Retina (tissue), 1 donor: ENCODE measurements around the gene IQGAP3.
"Not testable (repeated sequence)": the region's sequence is repeated elsewhere in the genome, so short reads cannot be mapped to it uniquely, and the experiment has no call there.

Experiments used
- DNase-seq: peaks from one replicate; pipeline ENCODE4 v3.0.0-alpha.2; 2016

IQGAP3 gene

DNA sequence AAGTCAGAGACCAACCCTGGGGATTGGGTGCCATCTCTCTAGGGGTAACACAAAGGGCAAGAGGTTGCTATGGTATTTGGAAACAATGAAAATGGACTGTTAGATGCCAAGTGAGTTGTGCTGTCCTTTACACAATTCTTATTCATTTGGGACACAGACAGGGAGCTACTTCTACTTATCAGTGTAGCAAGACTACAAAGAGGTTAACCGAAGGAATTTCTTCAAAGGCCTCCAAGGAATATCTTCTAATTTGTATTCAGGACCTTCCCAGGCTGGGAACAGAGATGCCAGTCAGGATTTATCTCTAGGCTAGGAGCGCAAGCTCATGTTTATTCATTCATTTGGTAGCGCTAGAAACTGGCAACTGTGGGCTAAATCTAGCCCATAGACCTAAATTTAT is 21.8 kb upstream of the IQGAP3 start:
- DNase-seq = no peak

DNA sequence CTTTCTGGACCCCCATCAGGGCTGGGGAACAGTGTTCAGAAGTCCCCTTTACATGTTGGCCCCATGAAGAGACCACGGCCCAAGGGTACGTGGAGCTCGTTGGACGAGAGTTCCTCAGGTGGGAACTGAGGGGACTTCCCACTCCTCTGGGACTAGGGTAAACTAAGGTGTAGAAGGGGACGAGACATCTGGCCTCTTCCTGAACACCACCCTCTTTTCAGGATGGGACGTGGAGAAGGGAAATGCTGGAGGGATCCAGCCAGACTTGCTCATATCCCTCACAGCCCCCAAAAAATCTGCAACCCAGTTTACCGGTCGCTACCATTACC is 21.3 kb upstream of the IQGAP3 start:
- no peak for DNase-seq

DNA sequence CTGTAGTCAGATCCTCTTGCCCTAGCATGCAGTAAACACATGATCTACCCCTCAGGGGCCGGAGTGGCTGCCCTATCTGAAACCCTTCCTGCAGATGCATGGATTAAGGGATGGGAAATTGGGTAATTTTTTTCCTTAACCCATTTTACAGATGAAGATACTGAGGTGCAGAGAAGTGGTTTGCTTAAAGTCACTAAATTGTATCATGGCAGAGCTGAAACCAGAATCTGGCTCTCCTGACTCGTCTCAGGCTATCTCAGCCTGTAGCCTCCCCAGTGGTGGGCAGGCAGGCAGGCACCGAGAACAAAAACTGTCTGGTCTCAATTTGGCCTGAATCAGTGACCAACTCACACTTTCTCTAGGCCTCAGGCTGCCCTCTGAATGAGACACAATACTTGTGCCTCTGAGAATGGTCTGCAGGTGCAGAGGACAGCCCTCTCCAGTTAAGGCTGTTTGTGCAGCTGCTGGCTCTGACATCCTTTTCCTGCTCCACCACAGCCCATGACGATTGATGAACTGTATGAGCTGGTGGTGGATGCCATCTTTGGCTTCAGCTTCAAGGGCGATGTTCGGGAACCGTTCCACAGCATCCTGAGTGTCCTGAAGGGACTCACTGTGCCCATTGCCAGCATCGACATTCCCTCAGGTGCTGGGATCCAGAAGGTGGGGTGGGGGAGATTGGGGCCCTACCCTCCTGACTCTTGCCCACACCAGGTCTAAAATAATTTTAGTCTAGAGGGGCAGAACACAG is 20.7 kb upstream of the IQGAP3 start:
- no peak for DNase-seq

DNA sequence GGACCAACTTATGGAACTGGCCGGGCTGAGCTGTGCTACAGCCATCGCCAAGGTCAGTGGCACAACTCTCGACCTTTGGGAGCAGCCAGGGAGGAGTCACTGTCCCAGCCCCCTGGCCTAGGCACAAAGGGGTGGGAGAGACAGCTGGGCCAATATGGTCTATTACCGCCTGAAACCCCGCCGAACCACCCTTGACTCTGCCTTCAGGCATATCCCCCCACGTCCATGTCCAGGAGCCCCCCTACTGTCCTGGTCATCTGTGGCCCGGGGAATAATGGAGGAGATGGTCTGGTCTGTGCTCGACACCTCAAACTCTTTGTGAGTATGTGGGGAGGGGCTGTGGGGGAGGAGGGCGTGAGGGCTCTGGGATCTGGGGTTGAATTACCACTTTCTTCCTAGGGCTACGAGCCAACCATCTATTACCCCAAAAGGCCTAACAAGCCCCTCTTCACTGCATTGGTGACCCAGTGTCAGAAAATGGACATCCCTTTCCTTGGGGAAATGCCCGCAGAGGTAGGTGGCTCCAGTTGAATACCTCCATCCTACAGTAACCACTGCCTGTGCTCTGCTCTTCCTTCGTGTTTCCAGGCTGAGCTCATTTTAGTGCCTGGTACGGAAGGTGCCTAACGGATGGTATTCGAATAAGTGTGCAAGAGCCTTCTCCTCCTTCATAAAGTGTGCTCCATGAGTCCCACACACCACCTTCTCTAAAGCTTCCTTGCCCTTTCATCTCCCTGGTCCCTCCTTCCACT is 20.0 kb upstream of the IQGAP3 start:
- no peak for DNase-seq

DNA sequence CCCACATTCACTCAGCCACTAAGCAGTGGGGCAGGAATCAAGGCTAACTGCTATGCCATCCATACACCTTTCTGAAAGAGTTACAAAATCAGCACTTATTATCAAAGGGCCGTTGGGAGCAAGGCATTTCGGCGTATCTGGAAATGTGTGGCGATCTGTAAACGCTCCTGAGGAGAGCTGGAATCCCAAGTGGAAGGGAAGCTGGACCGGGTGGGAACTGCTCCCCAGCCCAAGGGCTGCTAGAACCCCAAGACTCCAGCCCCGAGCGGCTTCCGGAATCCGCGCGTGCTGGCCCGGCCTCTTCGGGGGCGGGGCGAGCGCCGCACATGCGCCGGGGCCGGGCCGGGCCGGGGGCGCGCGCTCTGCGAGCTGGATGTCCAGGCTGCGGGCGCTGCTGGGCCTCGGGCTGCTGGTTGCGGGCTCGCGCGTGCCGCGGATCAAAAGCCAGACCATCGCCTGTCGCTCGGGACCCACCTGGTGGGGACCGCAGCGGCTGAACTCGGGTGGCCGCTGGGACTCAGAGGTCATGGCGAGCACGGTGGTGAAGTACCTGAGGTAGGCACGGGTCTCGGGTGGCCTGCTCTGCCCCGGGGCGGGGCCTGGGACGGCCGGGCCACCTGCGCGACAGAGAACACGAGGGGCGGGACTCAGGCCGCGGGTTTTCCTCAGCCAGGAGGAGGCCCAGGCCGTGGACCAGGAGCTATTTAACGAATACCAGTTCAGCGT is 19.2 kb upstream of the IQGAP3 start, which contains the start of gene NAXE:
Gene NAXE (plus strand): TSS at position 345 of the 726 bp plus-strand sequence. CDS start 29 bp downstream, at position 374.
- peak; percentile 84 for DNase-seq

DNA sequence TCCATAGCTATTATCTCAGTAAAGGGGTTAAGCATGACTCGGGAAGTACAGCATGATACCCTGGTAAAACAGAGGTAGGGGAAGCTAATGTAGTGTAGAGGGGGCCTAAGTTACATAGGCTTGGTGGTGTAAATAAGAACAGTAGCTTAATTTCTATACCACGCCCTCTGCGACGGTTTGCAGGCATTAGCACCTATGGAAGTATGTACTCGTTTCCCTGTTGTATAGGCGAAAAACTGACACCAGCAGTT is 18.7 kb upstream of the IQGAP3 start:
- no peak for DNase-seq

DNA sequence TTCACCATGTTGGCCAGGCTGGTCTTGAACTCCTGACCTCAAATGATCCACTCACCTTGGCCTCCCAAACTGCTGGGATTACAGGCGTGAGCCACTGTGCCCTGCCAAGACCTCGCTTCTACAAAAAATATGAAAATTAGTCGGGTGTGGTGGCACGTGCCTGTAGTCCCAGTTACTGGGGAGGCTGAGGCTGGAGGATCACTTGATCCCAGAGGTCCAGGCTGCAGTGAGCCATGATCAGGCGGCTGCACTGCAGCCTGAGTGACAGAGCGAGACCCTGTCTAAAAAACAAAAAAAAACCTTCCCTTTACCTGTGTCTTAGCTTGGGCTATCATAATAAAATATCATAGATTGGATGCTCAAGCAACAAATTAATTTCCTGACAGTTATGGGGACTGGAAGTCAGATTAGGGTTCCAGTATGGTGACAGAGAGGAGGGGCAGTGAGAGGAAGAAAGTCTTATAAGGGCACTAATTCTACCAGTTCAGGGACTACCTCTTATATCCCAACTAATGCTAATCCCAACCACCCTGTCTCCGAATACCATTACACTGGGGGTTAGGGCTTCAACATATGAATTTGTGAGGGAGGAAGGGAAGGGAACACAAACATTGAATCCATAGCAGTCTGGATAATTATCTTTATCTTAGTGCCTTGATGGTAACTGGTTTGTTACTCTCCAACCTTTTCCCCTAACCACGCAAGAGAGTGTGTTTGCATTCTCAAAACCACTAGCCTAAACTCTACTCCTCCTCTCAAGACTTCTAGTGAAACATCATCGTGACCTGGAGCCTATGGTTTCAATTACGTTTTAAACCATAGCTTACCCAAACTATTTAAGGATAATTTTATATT is 18.2 kb upstream of the IQGAP3 start:
- no peak for DNase-seq

DNA sequence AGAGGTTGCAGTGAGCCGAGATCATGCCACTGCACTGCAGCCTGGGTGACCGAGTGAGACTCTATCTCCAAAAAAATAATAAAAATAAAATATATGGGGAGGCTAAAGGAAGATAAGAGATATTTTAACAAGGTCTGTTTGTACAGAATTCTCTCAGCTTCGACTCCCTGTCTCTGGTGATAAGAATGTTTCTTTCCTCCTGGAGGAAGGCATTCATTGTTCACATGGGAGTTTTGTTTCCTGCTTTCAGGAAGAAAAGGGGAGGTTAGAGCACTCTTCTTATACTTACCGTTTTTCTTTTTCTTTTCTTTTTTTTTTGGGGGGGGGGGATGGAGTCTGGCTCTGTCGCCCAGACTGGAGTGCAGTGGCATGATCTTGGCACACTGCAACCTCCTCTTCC is 17.2 kb upstream of the IQGAP3 start:
- DNase-seq = no peak

DNA sequence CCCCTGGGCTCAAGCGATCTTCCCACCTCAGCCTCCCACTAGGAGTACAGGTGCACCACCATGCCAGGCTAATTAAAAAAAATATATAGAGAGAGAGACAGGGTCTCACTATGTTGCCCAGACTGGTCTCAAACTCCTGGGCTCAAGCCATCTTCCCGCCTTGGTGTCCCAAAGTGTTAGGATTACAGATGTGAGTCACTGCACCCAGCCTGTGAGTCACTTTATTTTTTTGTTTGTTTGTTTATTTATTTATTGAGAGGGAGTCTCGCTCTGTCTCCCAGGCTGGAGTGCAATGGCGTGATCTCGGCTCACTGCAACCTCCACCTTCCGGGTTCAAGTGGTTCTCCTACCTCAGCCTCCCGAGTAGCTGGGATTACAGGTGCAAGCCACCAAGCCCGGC is 15.6 kb upstream of the IQGAP3 start:
- not testable (repeated sequence) for DNase-seq

DNA sequence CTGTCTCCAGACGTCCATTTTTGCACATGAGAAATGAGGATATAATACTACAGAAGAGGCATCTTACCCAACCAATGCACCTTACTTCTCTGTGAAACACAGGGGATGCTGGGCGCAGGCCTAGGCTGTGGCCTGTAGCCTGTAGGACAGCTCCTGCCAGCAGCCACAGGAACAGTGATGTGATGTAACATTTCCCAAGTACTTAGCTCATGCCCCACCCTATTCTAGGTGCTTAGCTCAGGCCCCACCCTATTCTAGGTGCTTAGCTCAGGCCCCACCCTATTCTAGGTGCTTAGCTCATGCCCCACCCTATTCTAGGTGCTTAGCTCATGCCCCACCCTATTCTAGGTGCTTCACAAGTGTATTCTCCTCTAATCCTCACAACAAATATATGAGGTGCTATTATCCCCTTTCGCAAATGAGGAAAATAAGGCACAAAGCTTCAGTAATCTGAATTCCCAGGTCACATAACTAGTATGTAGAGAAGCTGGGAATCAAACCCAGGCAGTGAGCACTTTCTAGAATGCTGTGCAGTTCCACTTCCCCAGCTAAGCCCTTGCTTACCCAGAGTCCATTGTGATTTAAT is 14.6 kb upstream of the IQGAP3 start:
- no peak for DNase-seq

DNA sequence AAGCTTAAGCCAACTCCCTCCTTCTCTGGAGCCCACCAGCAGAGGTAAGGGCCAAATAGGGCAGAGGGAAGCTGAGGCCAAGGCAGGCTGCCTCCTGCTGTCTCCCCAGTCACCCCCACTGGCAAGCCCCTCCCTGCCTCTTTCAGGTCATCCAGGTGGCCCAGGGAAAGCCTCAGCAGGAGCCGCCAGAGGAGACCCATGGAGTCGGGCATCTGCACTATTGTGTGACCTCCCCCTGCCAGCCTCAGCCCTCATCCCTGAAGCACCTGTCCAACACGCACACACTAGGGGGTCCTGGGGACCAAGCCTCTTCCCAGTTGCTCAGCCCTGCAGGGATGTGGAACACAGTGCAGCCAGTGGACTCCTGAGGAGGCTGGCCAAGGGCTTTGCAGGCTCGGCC is 14.0 kb upstream of the IQGAP3 start:
- DNase-seq = no peak

DNA sequence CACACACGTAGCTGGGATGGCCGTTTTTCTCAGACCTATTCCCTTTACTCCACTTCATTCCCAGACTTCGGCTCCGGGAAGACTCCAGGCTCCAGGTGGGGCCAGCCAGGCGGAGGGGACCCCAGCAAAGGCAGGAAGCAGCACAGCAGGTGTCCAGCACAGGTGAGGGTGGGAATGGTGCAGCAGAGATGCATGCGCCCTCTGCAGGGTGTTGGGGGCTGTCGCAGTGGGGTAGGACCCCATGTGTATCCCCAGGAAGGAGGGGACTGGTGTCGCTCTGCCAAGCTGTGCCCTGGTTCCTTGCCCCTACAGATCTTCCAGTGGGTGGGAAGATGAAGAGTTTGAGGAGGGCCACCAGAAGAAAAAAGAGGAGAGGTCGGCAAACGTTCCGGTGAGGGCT is 12.4 kb upstream of the IQGAP3 start:
- peak; percentile 18 for DNase-seq

DNA sequence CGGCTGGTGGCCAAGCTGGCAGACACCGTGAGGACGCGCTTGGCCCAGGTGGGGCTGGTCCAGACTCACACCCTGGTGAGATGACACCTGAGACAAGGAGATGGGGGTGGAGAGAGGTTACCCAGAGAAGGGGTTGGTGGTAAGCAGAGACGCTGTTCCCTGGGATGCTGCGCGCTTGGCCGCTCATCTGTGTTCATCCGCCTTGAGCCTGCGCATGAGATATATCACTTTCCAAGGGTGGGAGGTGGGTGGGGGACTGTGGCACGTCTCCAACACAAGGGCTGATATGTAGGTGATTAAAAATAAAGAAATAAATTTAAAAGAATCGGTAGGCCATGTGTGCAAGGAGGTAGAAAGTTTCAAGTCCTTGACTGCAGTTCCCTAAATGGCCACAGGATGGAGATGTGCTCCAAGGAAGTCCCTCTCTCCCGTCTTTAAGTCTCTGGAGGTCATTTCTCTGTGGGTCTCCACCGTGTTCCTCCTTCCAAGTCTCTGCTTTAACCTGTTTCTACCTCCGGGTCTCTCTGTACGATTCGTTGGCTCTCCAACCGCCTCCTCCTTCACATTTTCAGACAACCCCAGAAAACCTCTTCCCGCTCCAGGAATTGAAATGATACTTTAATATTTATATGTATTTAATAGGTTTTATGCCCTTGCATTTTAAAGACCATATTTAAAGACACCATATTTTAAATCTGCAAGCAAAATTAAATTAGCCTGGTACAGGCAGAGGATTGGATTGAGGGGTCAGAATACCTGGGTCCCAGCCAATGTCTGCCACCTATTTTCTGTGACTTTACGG is 11.7 kb upstream of the IQGAP3 start:
- DNase-seq = peak; percentile 77

DNA sequence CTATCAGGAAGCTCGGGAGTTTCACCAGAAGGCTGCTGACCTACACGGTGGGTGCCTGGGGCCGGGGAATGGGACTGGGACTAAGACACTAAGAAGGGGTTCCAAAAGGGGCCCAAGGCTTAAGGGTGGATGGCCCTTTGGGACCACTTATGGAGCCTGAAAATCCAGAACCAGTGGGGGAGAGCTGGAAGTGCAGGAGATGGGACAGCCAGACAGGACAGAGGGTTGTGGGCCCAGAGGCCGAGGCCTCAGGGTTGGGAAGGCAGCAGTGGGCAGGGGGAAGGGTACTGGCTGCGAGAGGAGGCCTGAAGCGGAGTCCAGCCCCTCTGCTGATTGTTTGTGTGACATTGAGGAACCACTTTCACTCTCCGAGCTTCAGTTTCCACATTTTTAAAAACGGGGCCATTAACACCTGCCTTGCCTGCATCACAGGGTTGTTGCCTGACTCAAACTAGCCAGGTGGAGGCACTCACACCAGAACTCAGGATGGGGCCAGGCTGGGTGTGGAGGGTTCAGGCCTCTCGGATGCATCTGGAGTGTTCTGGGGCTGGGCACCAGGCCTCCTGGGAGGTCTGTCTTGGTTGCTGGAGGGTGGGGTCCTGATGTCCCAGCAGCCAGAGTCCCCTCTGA is 10.1 kb upstream of the IQGAP3 start:
- DNase-seq = no peak

DNA sequence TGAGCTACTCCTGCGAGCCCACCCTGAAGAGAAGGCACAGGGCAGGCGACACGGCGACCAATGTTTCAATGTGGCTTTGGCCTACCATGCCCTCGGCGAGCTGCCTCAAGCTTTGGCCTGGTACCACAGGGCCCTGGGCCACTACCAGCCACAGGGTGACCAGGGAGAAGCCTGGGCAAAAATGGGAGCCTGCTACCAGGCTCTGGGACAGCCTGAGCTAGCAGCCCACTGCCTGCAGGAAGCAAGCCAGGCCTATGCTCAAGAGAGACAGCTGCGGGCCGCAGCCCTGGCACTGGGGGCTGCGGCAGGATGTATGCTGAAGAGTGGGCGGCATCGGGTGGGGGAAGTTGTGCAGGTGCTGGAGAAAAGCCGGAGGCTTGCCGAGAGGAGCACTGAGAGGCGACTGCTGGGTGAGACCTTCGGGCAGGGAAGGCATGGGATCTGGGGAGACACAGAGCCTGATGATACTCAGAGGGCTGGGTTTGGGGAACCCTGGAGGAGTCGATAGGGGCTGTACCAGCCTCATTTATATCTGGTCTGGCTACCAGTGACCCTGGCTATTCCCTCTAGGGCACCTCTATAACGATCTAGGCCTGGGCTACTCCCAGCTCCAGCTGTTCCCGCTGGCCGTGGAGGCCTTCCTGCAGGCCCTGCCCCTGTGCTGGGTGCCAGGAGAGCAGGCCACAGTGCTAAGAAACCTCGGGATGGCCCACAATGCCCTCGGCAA is 9.5 kb upstream of the IQGAP3 start:
- no peak for DNase-seq

DNA sequence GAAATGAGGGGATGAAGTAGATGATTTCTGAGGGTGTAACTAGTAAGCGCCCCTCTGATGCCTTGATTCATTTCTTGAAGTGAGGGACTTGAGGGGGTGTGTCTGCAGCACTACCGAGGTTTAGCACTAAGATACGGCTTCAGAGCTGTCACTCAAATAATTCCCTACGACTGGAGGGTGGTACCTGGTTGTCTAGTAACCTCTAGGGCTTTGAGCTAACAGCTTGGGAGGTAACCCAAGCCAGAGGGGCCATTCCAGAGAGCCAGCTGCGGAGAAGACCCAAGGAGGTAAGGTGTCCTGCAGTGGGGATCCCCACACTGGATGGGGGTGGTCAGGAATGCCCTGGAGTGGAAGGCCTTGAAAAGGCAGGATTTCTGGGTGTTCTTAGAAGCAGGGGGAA is 7.1 kb upstream of the IQGAP3 start, which contains the start of gene TTC24:
Gene TTC24 (plus strand): TSS at position 252 of the 400 bp plus-strand sequence. CDS start 1,642 bp downstream, outside the sequence.
- no peak for DNase-seq

DNA sequence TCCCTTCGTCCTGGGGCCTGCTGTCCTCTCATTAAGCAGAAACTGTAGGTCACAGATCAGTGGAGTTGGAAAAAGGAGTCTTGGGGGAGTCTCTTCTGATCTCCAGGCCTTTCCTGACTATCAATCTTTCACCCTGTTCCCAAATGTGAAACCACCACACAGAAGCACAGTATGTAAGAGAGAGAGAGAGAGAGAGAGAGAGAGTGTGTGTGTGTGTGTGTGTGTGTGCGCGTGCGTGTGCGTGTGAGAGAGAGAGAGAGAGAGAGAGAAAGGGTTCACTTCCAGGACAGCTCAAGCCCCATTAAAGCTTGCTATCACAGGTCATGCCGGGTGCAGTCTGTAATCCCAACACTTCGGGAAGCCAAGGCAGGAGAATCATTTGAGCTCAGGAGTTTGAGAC is 5.7 kb upstream of the IQGAP3 start:
- DNase-seq = peak; percentile 48

DNA sequence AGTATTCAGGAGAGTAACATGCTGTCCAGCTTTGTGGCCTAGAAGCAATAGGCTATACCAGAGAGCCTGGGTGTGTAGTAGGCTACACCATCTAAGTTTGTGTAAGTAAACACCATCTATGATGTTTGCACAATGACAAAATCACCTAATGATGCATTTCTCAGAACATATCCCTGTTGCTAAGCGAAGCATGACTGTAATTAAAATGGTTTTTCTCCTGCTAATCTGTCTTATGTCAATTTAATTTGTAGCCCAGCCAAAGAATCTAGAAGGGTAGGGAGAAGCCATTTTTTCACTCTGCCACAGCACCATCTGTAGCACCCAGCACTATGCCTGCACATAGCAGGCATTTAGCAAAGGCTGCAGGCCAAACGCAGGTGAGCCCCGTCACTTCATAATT is 5.2 kb upstream of the IQGAP3 start:
- no peak for DNase-seq

DNA sequence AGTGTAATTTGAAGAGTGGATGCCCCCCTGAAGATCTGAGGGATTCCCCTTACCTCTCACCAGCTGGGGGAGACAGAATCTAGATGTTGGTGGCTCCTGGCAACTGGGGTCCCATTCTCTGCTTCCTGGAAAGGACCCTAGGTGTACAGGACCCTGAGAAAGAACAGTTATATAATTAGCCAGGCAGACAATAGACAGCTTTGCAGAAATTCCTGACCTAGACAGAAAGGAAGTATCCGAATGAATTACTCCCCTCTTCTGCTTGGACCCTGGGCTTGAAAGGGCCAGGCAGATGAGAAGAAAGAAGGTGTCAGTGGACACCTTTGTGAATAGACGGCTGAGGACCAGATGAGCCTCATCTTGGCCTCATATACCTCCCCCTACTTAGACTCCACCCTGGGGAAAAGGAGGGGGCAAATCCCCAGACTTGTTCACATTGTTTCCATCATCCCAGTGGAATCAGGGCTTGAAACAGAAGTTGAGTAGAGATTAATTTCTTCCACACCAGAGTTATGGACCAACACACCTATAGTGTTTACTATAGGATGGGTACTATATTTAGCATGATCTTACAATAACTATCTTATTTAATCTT is 1.8 kb upstream of the IQGAP3 start:
- no peak for DNase-seq

DNA sequence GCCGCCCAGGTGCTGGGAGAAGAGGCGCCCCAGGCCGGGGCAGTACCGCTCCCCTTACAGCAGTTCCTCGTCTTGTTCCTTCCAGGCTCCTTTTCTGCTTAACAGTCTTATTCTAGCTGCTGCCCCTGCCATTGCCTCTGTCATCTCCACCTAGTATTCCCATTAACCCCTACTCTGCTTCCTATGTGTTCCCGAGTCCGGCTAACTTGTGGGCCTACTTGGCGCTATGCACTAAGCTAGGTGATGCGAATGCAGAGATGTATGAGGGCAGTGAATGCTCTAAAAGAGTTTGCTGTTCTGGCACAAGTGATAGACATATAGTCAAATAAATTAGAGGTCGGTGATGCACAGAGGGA is 276 bp upstream of the IQGAP3 start:
- DNase-seq = no peak
